GM12872 (cell line): ENCODE measurements around the gene XYLT1.

ENCODE experiments used
- CTCF ChIP-seq: IDR thresholded peaks from 3 replicates; pipeline ENCODE4 v1.5.1; 2011; ENCODE audit warnings: low read depth, mild to moderate bottlenecking, low read length, moderate library complexity; ENCODE audit not compliant: insufficient read depth

The XYLT1 gene

GRCh38 chr16:17432901-17433576 is 37.7 kb downstream of the XYLT1 start:
- no peak for TF ChIP-seq CTCF

GRCh38 chr16:17431968-17432625 is 38.7 kb downstream of the XYLT1 start:
- no peak for TF ChIP-seq CTCF

- TF ChIP-seq CTCF, result no peak
Observed at GRCh38 chr16:17431012-17431411, 39.7 kb downstream of the XYLT1 start.

GRCh38 chr16:17426451-17426850 is 44.3 kb downstream of the XYLT1 start:
- no peak for TF ChIP-seq CTCF

GRCh38 chr16:17424771-17425170 is 46.0 kb downstream of the XYLT1 start:
- TF ChIP-seq CTCF, result no peak

- no peak for TF ChIP-seq CTCF
Observed at GRCh38 chr16:17423221-17423620, 47.5 kb downstream of the XYLT1 start.

GRCh38 chr16:17420816-17421215 is 49.9 kb downstream of the XYLT1 start:
- no peak for TF ChIP-seq CTCF
